ENCODE measurements around the gene CLIP4. TPM values are rescaled to one million over a fixed set of nuclear protein-coding genes. Genes with fewer than 3 reads are reported as not detected.
A peak's percentile ranks its signal among the peaks of the same experiment; 100 is the strongest.

The CLIP4 gene
- polyA plus RNA-seq, 2 of the 4 experiments (the other 2 are of a cell fraction): 51.1 to 99.1 TPM

DNA sequence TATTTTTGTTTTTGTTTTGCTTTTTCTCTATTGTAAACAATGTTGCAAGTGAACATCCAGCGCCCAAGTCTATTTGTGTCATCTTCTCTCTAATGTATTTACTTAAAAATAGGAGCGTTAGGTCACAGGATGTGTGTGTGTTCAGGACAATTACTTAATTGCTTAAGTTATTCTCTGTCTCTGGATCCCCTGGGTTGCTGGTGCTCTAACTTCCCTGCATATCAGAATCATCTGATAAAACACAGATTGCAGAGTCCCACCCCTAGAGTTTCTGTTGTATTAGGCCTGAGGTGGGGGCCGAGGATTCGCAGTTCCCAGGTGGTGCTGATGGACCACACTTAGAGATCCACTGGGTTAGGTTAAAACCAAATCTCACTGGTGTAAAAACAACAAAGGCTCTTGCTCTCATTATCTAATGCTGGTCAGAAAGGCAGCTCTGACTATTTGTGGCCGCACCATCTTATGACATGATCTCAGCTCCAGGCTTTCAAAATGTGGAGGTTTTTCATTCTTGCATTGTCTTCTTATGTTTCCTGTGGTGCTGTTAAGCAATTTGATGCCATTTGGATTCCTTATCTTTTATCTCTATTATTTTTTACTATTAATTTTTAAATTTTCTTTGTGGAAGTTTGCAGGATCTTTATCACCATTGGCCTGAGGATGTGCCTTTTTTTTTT, 87.7 kb downstream of the CLIP4 start:
- FAIRE-seq (no peak), ATAC-seq (no peak), DNase-seq (ENCODE audit: low read depth in 1 of 2, low spot score in 1 of 2) (no peak)
- H3K27ac ChIP-seq: no peak overlapping the region
- no peak overlapping the region for H3K4me3 ChIP-seq
- TF ChIP-seq JUN (IDR thresholded peaks at IDR 0.05) (no peak), KDM5A (IDR thresholded peaks at IDR 0.05) (no peak)
- WGBS (ENCODE audit: missing lambda C conversion rate): 89% methylated on average over 5 of the region's 5 CpGs
- POLR2A ChIA-PET: no interaction called here
- H3K4me1 ChIP-seq: no peaks in the 10 kb centered on the region
- H3K4me2 ChIP-seq: no peak overlapping the region
- CTCF ChIA-PET: no interaction called here
- H3K9me3 ChIP-seq: no peaks in the 10 kb centered on the region

GRCh38 chr2:29206941-29207340, 91.7 kb downstream of the CLIP4 start:
- ATAC-seq: peak in 1 of 2 experiments; percentile 68; a peak in 3 of 6 replicates
- no peaks in the 10 kb centered on the region for H3K9me3 ChIP-seq
- CTCF ChIA-PET: interaction anchor here (0.7 to 4.5 kb wide), 7 partner anchors 8 to 248 kb away, joined by 3 to 15 read pairs (median 5); no protein-coding TSS in a partner anchor

GRCh38 chr2:29207352-29208148, 92.3 kb downstream of the CLIP4 start:
- ChIA-PET CTCF (interaction anchor here (0.7 to 4.5 kb wide), 6 partner anchors 8 to 248 kb away, joined by 3 to 15 read pairs (median 5); no protein-coding TSS in a partner anchor), POLR2A (no interaction called here)
- no peak overlapping the region for H3K4me3 ChIP-seq
- 86% methylated on average over 3 of the region's 3 CpGs for WGBS (ENCODE audit: missing lambda C conversion rate)
- H3K4me1 ChIP-seq: no peaks in the 10 kb centered on the region
- DNase-seq (ENCODE audit: low read depth in 1 of 2, low spot score in 1 of 2): no peak
- no peak for FAIRE-seq
- no peak overlapping the region for H3K27ac ChIP-seq
- no peak overlapping the region for H3K4me2 ChIP-seq
- no peak for ATAC-seq
- no peaks in the 10 kb centered on the region for H3K9me3 ChIP-seq
- TF ChIP-seq HOXA7 (CRISPR knock-in tag; IDR thresholded peaks at IDR 0.05) (no peak), ESRRA (IDR thresholded peaks at IDR 0.05; ENCODE audit: borderline replicate concordance, low read length) (no peak), TP53 (CRISPR knock-in tag; IDR thresholded peaks at IDR 0.05) (no peak), POLR2AphosphoS2 (conservative IDR thresholded peaks at IDR 0.05; ENCODE audit: low read length) (no peak), RCOR1 (IDR thresholded peaks at IDR 0.05; ENCODE audit: low read depth, low read length) (no peak), HEYL (CRISPR knock-in tag; IDR thresholded peaks at IDR 0.05) (no peak), USF2 (IDR thresholded peaks at IDR 0.05) (no peak), BHLHE40 (IDR thresholded peaks at IDR 0.05; ENCODE audit: low read depth, low read length) (no peak), CBX2 (IDR thresholded peaks at IDR 0.05; ENCODE audit: borderline replicate concordance, low read depth) (no peak), CTCF (IDR thresholded peaks at IDR 0.05) (no peak), ZSCAN20 (CRISPR knock-in tag; IDR thresholded peaks at IDR 0.05) (no peak), HDAC2 (IDR thresholded peaks at IDR 0.05) (no peak), MAFK (IDR thresholded peaks at IDR 0.05; ENCODE audit: partially characterized antibody) (no peak), E2F6 (IDR thresholded peaks at IDR 0.05; ENCODE audit: borderline replicate concordance, low read depth) (no peak), FOSB (CRISPR knock-in tag; IDR thresholded peaks at IDR 0.05) (no peak), EHMT2 (IDR thresholded peaks at IDR 0.05; ENCODE audit: low read depth) (no peak)
- TF ChIP-seq, protein P1, sequence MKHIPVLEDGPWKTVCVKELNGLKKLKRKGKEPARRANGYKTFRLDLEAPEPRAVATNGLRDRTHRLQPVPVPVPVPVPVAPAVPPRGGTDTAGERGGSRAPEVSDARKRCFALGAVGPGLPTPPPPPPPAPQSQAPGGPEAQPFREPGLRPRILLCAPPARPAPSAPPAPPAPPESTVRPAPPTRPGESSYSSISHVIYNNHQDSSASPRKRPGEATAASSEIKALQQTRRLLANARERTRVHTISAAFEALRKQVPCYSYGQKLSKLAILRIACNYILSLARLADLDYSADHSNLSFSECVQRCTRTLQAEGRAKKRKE (CRISPR knock-in tag; IDR thresholded peaks at IDR 0.05; ENCODE audit: low read depth): no peak
- TF ChIP-seq, protein P2, sequence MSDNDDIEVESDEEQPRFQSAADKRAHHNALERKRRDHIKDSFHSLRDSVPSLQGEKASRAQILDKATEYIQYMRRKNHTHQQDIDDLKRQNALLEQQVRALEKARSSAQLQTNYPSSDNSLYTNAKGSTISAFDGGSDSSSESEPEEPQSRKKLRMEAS (IDR thresholded peaks at IDR 0.05): no peak

More at GRCh38 chr2:29206941-29207340, 91.7 kb downstream of the CLIP4 start:
- Histone ChIP-seq H3K27ac (no peak overlapping the region), H3K4me1 (no peaks in the 10 kb centered on the region), H3K4me3 (no peak overlapping the region), H3K4me2 (no peak overlapping the region)
- TF ChIP-seq, protein P1 (CRISPR knock-in tag; IDR thresholded peaks at IDR 0.05; ENCODE audit: low read depth): no peak
- TF ChIP-seq RAD21 (conservative IDR thresholded peaks at IDR 0.05 in 1 of 2, IDR thresholded peaks at IDR 0.05 in 1 of 2) (0 out of 5 replicates have a peak, but pooled peaks of 1 of the 2 experiments have one; percentile 22), USF2 (IDR thresholded peaks at IDR 0.05) (no peak), CBX2 (IDR thresholded peaks at IDR 0.05; ENCODE audit: borderline replicate concordance, low read depth) (no peak), FOSL2 (IDR thresholded peaks at IDR 0.05) (no peak), FOSL2 (CRISPR knock-in tag; IDR thresholded peaks at IDR 0.05) (no peak), RARB (CRISPR knock-in tag; IDR thresholded peaks at IDR 0.05) (no peak), EP300 (IDR thresholded peaks at IDR 0.05) (no peak), NR3C1 (IDR thresholded peaks at IDR 0.05) (no peak)
- POLR2A ChIA-PET: no interaction called here
- DNase-seq (ENCODE audit: low read depth in 1 of 2, low spot score in 1 of 2) (no peak), FAIRE-seq (no peak)
- WGBS (ENCODE audit: missing lambda C conversion rate): 70% methylated on average over 5 of the region's 5 CpGs

All from A549 (cell line).